IMR-90 (cell line): ENCODE measurements around the gene CBFA2T3.

Experiments
- CEBPB ChIP-seq: IDR thresholded peaks from 2 replicates; pipeline ENCODE4 v1.6.1; 2012; ENCODE audit warnings: low read depth, low read length, improper control_type of control experiment
- FOS ChIP-seq: fragments of 150-350 bp; IDR thresholded peaks from 2 replicates; pipeline ENCODE4 v1.6.1; 2016; ENCODE audit warnings: low read depth, low read length
- POLR2A ChIP-seq: IDR thresholded peaks from 2 replicates; pipeline ENCODE4 v1.6.1; 2012; ENCODE audit warnings: mild to moderate bottlenecking, low read depth, low read length
- RFX5 ChIP-seq: IDR thresholded peaks from 2 replicates; pipeline ENCODE4 v1.8.0; 2012; ENCODE audit warnings: low read depth, mild to moderate bottlenecking, low read length, moderate library complexity
- TF ChIP-seq, protein P1 (sequence below): conservative IDR thresholded peaks from 2 replicates; pipeline ENCODE4 v1.5.1; 2012; ENCODE audit warnings: mild to moderate bottlenecking, low read depth, low read length, improper control_type of control experiment

- TF ChIP-seq, protein P1, sequence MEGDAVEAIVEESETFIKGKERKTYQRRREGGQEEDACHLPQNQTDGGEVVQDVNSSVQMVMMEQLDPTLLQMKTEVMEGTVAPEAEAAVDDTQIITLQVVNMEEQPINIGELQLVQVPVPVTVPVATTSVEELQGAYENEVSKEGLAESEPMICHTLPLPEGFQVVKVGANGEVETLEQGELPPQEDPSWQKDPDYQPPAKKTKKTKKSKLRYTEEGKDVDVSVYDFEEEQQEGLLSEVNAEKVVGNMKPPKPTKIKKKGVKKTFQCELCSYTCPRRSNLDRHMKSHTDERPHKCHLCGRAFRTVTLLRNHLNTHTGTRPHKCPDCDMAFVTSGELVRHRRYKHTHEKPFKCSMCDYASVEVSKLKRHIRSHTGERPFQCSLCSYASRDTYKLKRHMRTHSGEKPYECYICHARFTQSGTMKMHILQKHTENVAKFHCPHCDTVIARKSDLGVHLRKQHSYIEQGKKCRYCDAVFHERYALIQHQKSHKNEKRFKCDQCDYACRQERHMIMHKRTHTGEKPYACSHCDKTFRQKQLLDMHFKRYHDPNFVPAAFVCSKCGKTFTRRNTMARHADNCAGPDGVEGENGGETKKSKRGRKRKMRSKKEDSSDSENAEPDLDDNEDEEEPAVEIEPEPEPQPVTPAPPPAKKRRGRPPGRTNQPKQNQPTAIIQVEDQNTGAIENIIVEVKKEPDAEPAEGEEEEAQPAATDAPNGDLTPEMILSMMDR, result no peak
- TF ChIP-seq RFX5 (no peak), FOS (no peak), POLR2A (no peak), CEBPB (no peak)
Measured at GRCh38 chr16:88866151-88866920, 110.7 kb downstream of the CBFA2T3 start, which contains the start of gene PABPN1L.
